ENCODE data around the gene C2CD2. TPM values are rescaled to one million over a fixed set of nuclear protein-coding genes. Genes with fewer than 3 reads are reported as not detected.

Gene C2CD2
- total and polyA plus RNA-seq, 10 of the 15 experiments (the other 5 are each of a cell fraction or from before 2014, with no cell fraction given), result 2.2 to 30.9 (median 9.9) TPM

DNA sequence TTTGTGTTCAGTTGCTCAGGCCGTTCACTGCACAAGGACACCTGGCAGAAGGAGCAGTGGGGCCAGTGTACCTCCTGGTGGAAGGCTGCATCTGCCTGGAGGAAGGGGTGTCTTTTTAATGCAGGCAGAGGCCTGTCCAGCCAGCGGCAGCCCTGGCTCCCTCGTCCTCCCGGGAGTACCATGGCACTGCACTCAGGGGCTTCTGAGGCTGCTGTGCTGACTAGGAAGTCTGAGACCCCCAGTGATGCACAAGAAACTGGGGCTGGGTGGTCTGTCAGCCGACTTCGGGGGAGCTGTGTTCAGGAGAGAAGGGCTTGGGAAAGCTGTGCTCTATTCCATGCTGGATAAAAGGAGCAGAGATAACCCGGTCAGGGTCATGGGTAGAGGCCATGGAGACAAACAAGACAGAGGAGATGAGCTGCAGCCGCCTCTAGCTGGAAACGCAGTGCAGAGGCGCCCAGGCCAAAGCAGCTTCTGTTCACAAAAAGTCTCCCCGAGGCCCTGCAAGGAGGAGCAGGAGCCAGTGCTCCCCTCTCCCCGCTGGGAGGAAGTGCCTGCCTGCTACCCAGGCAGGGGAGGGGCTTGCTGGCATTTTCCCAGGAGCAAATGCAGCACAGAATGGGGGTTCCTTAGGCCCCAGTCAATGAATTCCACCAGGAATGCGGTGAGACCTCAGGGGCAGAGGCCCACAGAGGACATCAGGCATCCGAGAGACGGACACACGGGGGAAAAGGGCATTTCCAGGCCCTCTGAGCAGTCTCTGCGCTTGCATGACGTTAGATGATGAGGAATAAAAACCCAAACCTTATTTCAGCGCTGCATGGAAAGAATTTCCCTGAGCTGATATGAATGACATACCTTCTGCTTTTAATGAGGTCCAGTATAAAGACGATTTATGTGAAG is 17.2 kb upstream of the C2CD2 start:
- no peak overlapping the region for H3K9ac ChIP-seq (ENCODE audit: control insufficient read depth, insufficient read depth, low read length)
- FAIRE-seq (no peak), ATAC-seq (no peak), DNase-seq (ENCODE audit: low read depth, low spot score) (no peak)
- BruUV-seq (replicated peaks), result no TSS peak
- H3K4me3 ChIP-seq, result no peak overlapping the region
- 78% methylated on average over 20 of the region's 20 CpGs for WGBS (ENCODE audit: insufficient coverage, insufficient replicate concordance, low lambda C conversion rate, missing lambda C conversion rate)
- SMC1A ChIA-PET (ENCODE audit: uncharacterized antibody, unreplicated experiment), result no interaction called here
- no peak overlapping the region for H3K4me2 ChIP-seq (ENCODE audit: control insufficient read depth, insufficient read depth)
- intact Hi-C loops (cut with micrococcal nuclease; ENCODE audit: unreplicated experiment), result no loop called here
- RAD21 ChIA-PET (ENCODE audit: unreplicated experiment), result no interaction called here
- no peaks in the 10 kb centered on the region for H3K79me2 ChIP-seq (ENCODE audit: control insufficient read depth, insufficient read depth, low read length)
- in situ Hi-C loops (cut with MboI), result no loop called here
- H4K20me1 ChIP-seq (ENCODE audit: control insufficient read depth, insufficient read depth), result no peaks in the 10 kb centered on the region
- H3K4me1 ChIP-seq (ENCODE audit: control insufficient read depth, insufficient read depth, low read length), result peaks cover 7% of the 10 kb centered on the region
- H3K27me3 ChIP-seq (replicated peaks in 1 of 2; ENCODE audit: control insufficient read depth in 2 of 2, insufficient read depth in 2 of 2, low read length in 1 of 2), result no peaks in the 10 kb centered on the region
- H3K36me3 ChIP-seq (ENCODE audit: control insufficient read depth in 2 of 2, insufficient read depth in 2 of 2, low read length in 1 of 2), result no peaks in the 10 kb centered on the region
- TF ChIP-seq NR2C1 (IDR thresholded peaks at IDR 0.05), result no peak
- no peak for TF ChIP-seq SIN3A (IDR thresholded peaks at IDR 0.05; ENCODE audit: low read depth, low read length)
- TF ChIP-seq MLLT1 (IDR thresholded peaks at IDR 0.05), result no peak
- TF ChIP-seq CEBPB (IDR thresholded peaks at IDR 0.05; ENCODE audit: borderline replicate concordance in 1 of 2, low read depth in 2 of 2, low read length in 2 of 2), result no peak
- TF ChIP-seq PAX8 (IDR thresholded peaks at IDR 0.05), result no peak
- no peak for TF ChIP-seq KDM1A (IDR thresholded peaks at IDR 0.05; ENCODE audit: borderline replicate concordance)
- CTCF ChIA-PET, result interaction anchor here (0.6 to 1.2 kb wide), 2 partner anchors 147 to 154 kb away, joined by 3 read pairs; no protein-coding TSS in a partner anchor
- no peak overlapping the region for H3K27ac ChIP-seq (ENCODE audit: control insufficient read depth, insufficient read depth)
- POLR2A ChIA-PET, result no interaction called here
- no peaks in the 10 kb centered on the region; the same call in 2 of the 3 replicates for H3K9me3 ChIP-seq (replicated peaks; ENCODE audit: control insufficient read depth, insufficient read depth, low read length)
- no peak overlapping the region for H2AFZ ChIP-seq (ENCODE audit: control insufficient read depth, low read depth, low read length)

All from GM12878 (cell line).